ENCODE measurements around the gene ARHGEF10L.

DNA sequence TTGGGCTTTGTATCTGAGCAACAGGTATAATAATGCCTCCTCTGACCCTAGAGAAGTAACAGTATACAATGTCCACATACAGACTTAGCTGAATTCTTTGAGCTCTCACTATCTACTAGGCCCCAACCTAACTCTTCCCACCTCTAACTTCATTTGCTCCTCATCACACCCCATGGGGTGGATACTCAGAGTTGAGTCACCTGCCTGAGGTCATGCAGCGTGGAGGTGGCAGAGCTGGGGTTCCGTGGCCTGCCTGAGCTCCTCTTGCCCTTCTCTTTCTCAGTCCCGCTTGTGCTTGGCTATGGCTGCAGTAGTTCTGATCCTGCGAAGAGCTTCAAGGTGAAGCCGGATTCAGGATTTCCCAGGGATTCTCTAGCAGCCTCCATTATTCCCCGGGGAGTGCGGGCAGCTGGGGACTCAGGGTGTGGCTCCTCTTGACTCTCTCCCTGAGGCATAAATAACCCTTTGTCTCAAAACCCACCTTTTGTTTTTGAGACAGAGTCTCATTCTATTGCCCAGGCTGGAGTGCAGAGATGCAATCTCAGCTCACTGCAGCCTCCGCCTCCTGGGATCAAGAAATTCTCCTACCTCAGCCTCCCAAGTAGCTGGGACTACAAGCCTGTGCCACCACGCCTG, 185.7 kb downstream of the ARHGEF10L start:
- no peak for TF ChIP-seq POLR2AphosphoS5 (IDR thresholded peaks at IDR 0.05; ENCODE audit: insufficient read depth in 1 of 2, low read depth in 1 of 2)
- TF ChIP-seq, protein P1, sequence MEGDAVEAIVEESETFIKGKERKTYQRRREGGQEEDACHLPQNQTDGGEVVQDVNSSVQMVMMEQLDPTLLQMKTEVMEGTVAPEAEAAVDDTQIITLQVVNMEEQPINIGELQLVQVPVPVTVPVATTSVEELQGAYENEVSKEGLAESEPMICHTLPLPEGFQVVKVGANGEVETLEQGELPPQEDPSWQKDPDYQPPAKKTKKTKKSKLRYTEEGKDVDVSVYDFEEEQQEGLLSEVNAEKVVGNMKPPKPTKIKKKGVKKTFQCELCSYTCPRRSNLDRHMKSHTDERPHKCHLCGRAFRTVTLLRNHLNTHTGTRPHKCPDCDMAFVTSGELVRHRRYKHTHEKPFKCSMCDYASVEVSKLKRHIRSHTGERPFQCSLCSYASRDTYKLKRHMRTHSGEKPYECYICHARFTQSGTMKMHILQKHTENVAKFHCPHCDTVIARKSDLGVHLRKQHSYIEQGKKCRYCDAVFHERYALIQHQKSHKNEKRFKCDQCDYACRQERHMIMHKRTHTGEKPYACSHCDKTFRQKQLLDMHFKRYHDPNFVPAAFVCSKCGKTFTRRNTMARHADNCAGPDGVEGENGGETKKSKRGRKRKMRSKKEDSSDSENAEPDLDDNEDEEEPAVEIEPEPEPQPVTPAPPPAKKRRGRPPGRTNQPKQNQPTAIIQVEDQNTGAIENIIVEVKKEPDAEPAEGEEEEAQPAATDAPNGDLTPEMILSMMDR (IDR thresholded peaks at IDR 0.05), result no peak

Data from vagina (tissue), 2 donors.